ENCODE results near the gene GINS3.

The GINS3 gene

GRCh38 chr16:58454178-58454577, 61.9 kb downstream of the GINS3 start:
- in situ Hi-C loops (cut with MboI; ENCODE audit: low pct_unique_long_range_greater_than_20kb, low sequenced_read_pairs, unreplicated experiment) = no loop called here
- no peak for DNase-seq (ENCODE audit: low spot score)
- no peak for TF ChIP-seq CTCF (IDR thresholded peaks at IDR 0.05; ENCODE audit: extremely low read depth, insufficient read depth, missing control alignments)

GRCh38 chr16:58454856-58455255, 62.6 kb downstream of the GINS3 start:
- DNase-seq (ENCODE audit: low spot score) = no peak
- TF ChIP-seq CTCF (IDR thresholded peaks at IDR 0.05; ENCODE audit: extremely low read depth, insufficient read depth, missing control alignments) = no peak

More at GRCh38 chr16:58454856-58455255, 62.6 kb downstream of the GINS3 start:
- in situ Hi-C loops (cut with MboI; ENCODE audit: low pct_unique_long_range_greater_than_20kb, low sequenced_read_pairs, unreplicated experiment) = no loop called here

Data from GM13977 (cell line).